ENCODE results near the gene PPM1L.

Gene PPM1L

GRCh38 chr3:161049683-161050248, 293.7 kb downstream of the PPM1L start:
- Mint-ChIP-seq H3K4me1 (ENCODE audit: low read depth) (peaks cover 24% of the 10 kb centered on the region), H3K4me3 (no peak overlapping the region), H3K36me3 (ENCODE audit: low read depth) (no peaks in the 10 kb centered on the region), H3K27me3 (no peaks in the 10 kb centered on the region), H3K27ac (peak overlapping the region; percentile 50), H3K9me3 (peaks cover 4% of the 10 kb centered on the region)

- H3K9me3 Mint-ChIP-seq, result no peaks in the 10 kb centered on the region
- H3K27me3 Mint-ChIP-seq, result no peaks in the 10 kb centered on the region
- H3K4me3 Mint-ChIP-seq, result no peak overlapping the region
- H3K27ac Mint-ChIP-seq, result peak overlapping the region; percentile 20
- H3K36me3 Mint-ChIP-seq (ENCODE audit: low read depth), result no peaks in the 10 kb centered on the region
- peaks cover 24% of the 10 kb centered on the region for H3K4me1 Mint-ChIP-seq (ENCODE audit: low read depth)
Observed at GRCh38 chr3:161050935-161051334, 294.9 kb downstream of the PPM1L start.

GRCh38 chr3:161051856-161052255, 295.8 kb downstream of the PPM1L start:
- Mint-ChIP-seq H3K36me3 (ENCODE audit: low read depth) (no peaks in the 10 kb centered on the region), H3K27me3 (no peaks in the 10 kb centered on the region), H3K9me3 (no peaks in the 10 kb centered on the region), H3K4me3 (no peak overlapping the region), H3K27ac (peak overlapping the region; percentile 4), H3K4me1 (ENCODE audit: low read depth) (peaks cover 24% of the 10 kb centered on the region)

GRCh38 chr3:161054860-161055604, 299.0 kb downstream of the PPM1L start:
- Mint-ChIP-seq H3K36me3 (ENCODE audit: low read depth) (no peaks in the 10 kb centered on the region), H3K27ac (no peak overlapping the region), H3K4me1 (ENCODE audit: low read depth) (peaks cover 18% of the 10 kb centered on the region), H3K9me3 (no peaks in the 10 kb centered on the region), H3K4me3 (no peak overlapping the region), H3K27me3 (no peaks in the 10 kb centered on the region)

- peaks cover 21% of the 10 kb centered on the region for H3K4me1 Mint-ChIP-seq (ENCODE audit: low read depth)
- no peaks in the 10 kb centered on the region for H3K36me3 Mint-ChIP-seq (ENCODE audit: low read depth)
- H3K4me3 Mint-ChIP-seq, result no peak overlapping the region
- H3K27me3 Mint-ChIP-seq, result no peaks in the 10 kb centered on the region
- H3K27ac Mint-ChIP-seq, result no peak overlapping the region
- H3K9me3 Mint-ChIP-seq, result no peaks in the 10 kb centered on the region
Observed at GRCh38 chr3:161064413-161064812, 308.4 kb downstream of the PPM1L start.

- Mint-ChIP-seq H3K4me1 (ENCODE audit: low read depth) (peaks cover 36% of the 10 kb centered on the region), H3K27me3 (no peaks in the 10 kb centered on the region), H3K36me3 (ENCODE audit: low read depth) (no peaks in the 10 kb centered on the region), H3K4me3 (no peak overlapping the region), H3K27ac (no peak overlapping the region), H3K9me3 (no peaks in the 10 kb centered on the region)
Observed at GRCh38 chr3:161066930-161067329, 310.9 kb downstream of the PPM1L start.

GRCh38 chr3:161067335-161067734, 311.3 kb downstream of the PPM1L start:
- H3K36me3 Mint-ChIP-seq (ENCODE audit: low read depth), result no peaks in the 10 kb centered on the region
- no peaks in the 10 kb centered on the region for H3K9me3 Mint-ChIP-seq
- no peak overlapping the region for H3K4me3 Mint-ChIP-seq
- H3K4me1 Mint-ChIP-seq (ENCODE audit: low read depth), result peaks cover 38% of the 10 kb centered on the region
- H3K27me3 Mint-ChIP-seq, result no peaks in the 10 kb centered on the region
- no peak overlapping the region for H3K27ac Mint-ChIP-seq

GRCh38 chr3:161069511-161070251, 313.6 kb downstream of the PPM1L start:
- Mint-ChIP-seq H3K4me1 (ENCODE audit: low read depth) (peaks cover 46% of the 10 kb centered on the region), H3K36me3 (ENCODE audit: low read depth) (no peaks in the 10 kb centered on the region), H3K9me3 (no peaks in the 10 kb centered on the region), H3K4me3 (no peak overlapping the region), H3K27me3 (no peaks in the 10 kb centered on the region), H3K27ac (no peak overlapping the region)

GRCh38 chr3:161070252-161070930, 314.4 kb downstream of the PPM1L start:
- H3K4me3 Mint-ChIP-seq, result no peak overlapping the region
- H3K9me3 Mint-ChIP-seq, result no peaks in the 10 kb centered on the region
- H3K4me1 Mint-ChIP-seq (ENCODE audit: low read depth), result peaks cover 46% of the 10 kb centered on the region
- no peak overlapping the region for H3K27ac Mint-ChIP-seq
- H3K27me3 Mint-ChIP-seq, result no peaks in the 10 kb centered on the region
- no peaks in the 10 kb centered on the region for H3K36me3 Mint-ChIP-seq (ENCODE audit: low read depth)

- Mint-ChIP-seq H3K36me3 (ENCODE audit: low read depth) (no peaks in the 10 kb centered on the region), H3K9me3 (no peaks in the 10 kb centered on the region), H3K4me1 (ENCODE audit: low read depth) (peaks cover 46% of the 10 kb centered on the region), H3K27me3 (no peaks in the 10 kb centered on the region), H3K27ac (no peak overlapping the region), H3K4me3 (no peak overlapping the region)
Observed at GRCh38 chr3:161070980-161071663, 315.1 kb downstream of the PPM1L start.

GRCh38 chr3:161072211-161072621, 316.2 kb downstream of the PPM1L start:
- Mint-ChIP-seq H3K27me3 (no peaks in the 10 kb centered on the region), H3K9me3 (no peaks in the 10 kb centered on the region), H3K4me1 (ENCODE audit: low read depth) (peaks cover 45% of the 10 kb centered on the region), H3K4me3 (no peak overlapping the region), H3K36me3 (ENCODE audit: low read depth) (no peaks in the 10 kb centered on the region), H3K27ac (peak overlapping the region; percentile 58)

GRCh38 chr3:161072751-161073150, 316.7 kb downstream of the PPM1L start:
- Mint-ChIP-seq H3K9me3 (no peaks in the 10 kb centered on the region), H3K4me3 (no peak overlapping the region), H3K36me3 (ENCODE audit: low read depth) (no peaks in the 10 kb centered on the region), H3K4me1 (ENCODE audit: low read depth) (peaks cover 45% of the 10 kb centered on the region), H3K27ac (peak overlapping the region; percentile 58), H3K27me3 (no peaks in the 10 kb centered on the region)

GRCh38 chr3:161073181-161073580, 317.1 kb downstream of the PPM1L start:
- Mint-ChIP-seq H3K9me3 (no peaks in the 10 kb centered on the region), H3K36me3 (ENCODE audit: low read depth) (no peaks in the 10 kb centered on the region), H3K4me1 (ENCODE audit: low read depth) (peaks cover 45% of the 10 kb centered on the region), H3K27ac (peak overlapping the region; percentile 58), H3K27me3 (no peaks in the 10 kb centered on the region), H3K4me3 (no peak overlapping the region)

- H3K4me3 Mint-ChIP-seq, result no peak overlapping the region
- H3K9me3 Mint-ChIP-seq, result no peaks in the 10 kb centered on the region
- H3K27me3 Mint-ChIP-seq, result no peaks in the 10 kb centered on the region
- peaks cover 27% of the 10 kb centered on the region for H3K4me1 Mint-ChIP-seq (ENCODE audit: low read depth)
- peaks cover 4% of the 10 kb centered on the region for H3K36me3 Mint-ChIP-seq (ENCODE audit: low read depth)
- no peak overlapping the region for H3K27ac Mint-ChIP-seq
Observed at GRCh38 chr3:161081633-161082032, 325.6 kb downstream of the PPM1L start.

Data from stimulated activated naive CD8-positive, alpha-beta T cell treated with anti-CD3 and anti-CD28 coated beads, Interleukin-15, Interleukin-2, amounts not matched to agents 100 ng/mL and 50 ng/mL, for 24 hours (primary cell).